GM18520 (cell line): Measurements from ENCODE around the gene TRPC4.

Experiments
- ATAC-seq: cut with Tn5 transposase; IDR thresholded peaks from one replicate; pipeline ENCODE4 v1.9.1; 2021; ENCODE audit not compliant: unreplicated experiment

TRPC4 gene

GRCh38 chr13:37663724-37664123 is 205.8 kb downstream of the TRPC4 start:
- no peak for ATAC-seq

GRCh38 chr13:37662624-37663023 is 206.9 kb downstream of the TRPC4 start:
- no peak for ATAC-seq

GRCh38 chr13:37657956-37658355 is 211.6 kb downstream of the TRPC4 start:
- no peak for ATAC-seq

GRCh38 chr13:37657134-37657533 is 212.4 kb downstream of the TRPC4 start:
- no peak for ATAC-seq

- ATAC-seq, result no peak
Measured at GRCh38 chr13:37656247-37656940, 213.2 kb downstream of the TRPC4 start.

- ATAC-seq, result no peak
Measured at GRCh38 chr13:37652596-37652995, 217.0 kb downstream of the TRPC4 start.

GRCh38 chr13:37651891-37652290 is 217.7 kb downstream of the TRPC4 start:
- ATAC-seq, result no peak

- no peak for ATAC-seq
Measured at GRCh38 chr13:37648609-37649008, 221.0 kb downstream of the TRPC4 start.

GRCh38 chr13:37647031-37647650 is 222.4 kb downstream of the TRPC4 start:
- no peak for ATAC-seq

GRCh38 chr13:37646531-37646930 is 223.0 kb downstream of the TRPC4 start:
- ATAC-seq, result no peak

GRCh38 chr13:37645181-37645740 is 224.3 kb downstream of the TRPC4 start:
- ATAC-seq, result no peak

- no peak for ATAC-seq
Measured at GRCh38 chr13:37641391-37641790, 228.2 kb downstream of the TRPC4 start.

GRCh38 chr13:37640499-37640898 is 229.1 kb downstream of the TRPC4 start:
- ATAC-seq, result no peak

- ATAC-seq, result no peak
Measured at GRCh38 chr13:37636701-37637100, 232.9 kb downstream of the TRPC4 start.

- no peak for ATAC-seq
Measured at GRCh38 chr13:37632294-37632693, 237.3 kb downstream of the TRPC4 start.

GRCh38 chr13:37627428-37627827 is 242.1 kb downstream of the TRPC4 start:
- ATAC-seq, result no peak

- ATAC-seq, result no peak
Measured at GRCh38 chr13:37621811-37622361, 247.7 kb downstream of the TRPC4 start.

- no peak for ATAC-seq
Measured at GRCh38 chr13:37618554-37618953, 251.0 kb downstream of the TRPC4 start.

- no peak for ATAC-seq
Measured at GRCh38 chr13:37617173-37617572, 252.4 kb downstream of the TRPC4 start.

GRCh38 chr13:37616131-37616530 is 253.4 kb downstream of the TRPC4 start:
- no peak for ATAC-seq

- no peak for ATAC-seq
Measured at GRCh38 chr13:37615276-37615675, 254.3 kb downstream of the TRPC4 start.

GRCh38 chr13:37613638-37614037 is 255.9 kb downstream of the TRPC4 start:
- no peak for ATAC-seq
